ENCODE results near the gene RIMBP3B.
"Not testable (repeated sequence)": the region's sequence is repeated elsewhere in the genome, so short reads cannot be mapped to it uniquely, and the experiment has no call there.

Gene RIMBP3B

GRCh38 chr22:21416375-21416774 lies 32.8 kb downstream of the RIMBP3B start:
- DNase-seq (ENCODE audit: low spot score) = not testable (repeated sequence)

GRCh38 chr22:21417227-21417746 lies 33.7 kb downstream of the RIMBP3B start, which contains the start of gene HIC2:
Gene HIC2 (plus strand): TSS chr22:21417371. CDS start chr22:21442832, 25,461 bp downstream.
- not testable (repeated sequence) for DNase-seq (ENCODE audit: low spot score)

- DNase-seq (ENCODE audit: low spot score) = not testable (repeated sequence)
These were observed 34.3 kb downstream of the RIMBP3B start for GRCh38 chr22:21417853-21418252.

GRCh38 chr22:21418974-21419638 lies 35.6 kb downstream of the RIMBP3B start:
- DNase-seq (ENCODE audit: low spot score) = not testable (repeated sequence)

GRCh38 chr22:21420180-21420763 lies 36.7 kb downstream of the RIMBP3B start:
- DNase-seq (ENCODE audit: low spot score) = not testable (repeated sequence)

- not testable (repeated sequence) for DNase-seq (ENCODE audit: low spot score)
These were observed 40.6 kb downstream of the RIMBP3B start for GRCh38 chr22:21424084-21424709.

- DNase-seq (ENCODE audit: low spot score) = not testable (repeated sequence)
These were observed 51.1 kb downstream of the RIMBP3B start for GRCh38 chr22:21434378-21435233.

- DNase-seq (ENCODE audit: low spot score) = not testable (repeated sequence)
These were observed 52.7 kb downstream of the RIMBP3B start for GRCh38 chr22:21435998-21436810.

- not testable (repeated sequence) for DNase-seq (ENCODE audit: low spot score)
These were observed 54.5 kb downstream of the RIMBP3B start for GRCh38 chr22:21438013-21438412.
